ENCODE data around the gene SMIM7. TPM values are rescaled to one million over a fixed set of nuclear protein-coding genes. Genes with fewer than 3 reads are reported as not detected.

SMIM7 gene
- total RNA-seq, 1 experiment from 2014 or later: 77.6 TPM

DNA sequence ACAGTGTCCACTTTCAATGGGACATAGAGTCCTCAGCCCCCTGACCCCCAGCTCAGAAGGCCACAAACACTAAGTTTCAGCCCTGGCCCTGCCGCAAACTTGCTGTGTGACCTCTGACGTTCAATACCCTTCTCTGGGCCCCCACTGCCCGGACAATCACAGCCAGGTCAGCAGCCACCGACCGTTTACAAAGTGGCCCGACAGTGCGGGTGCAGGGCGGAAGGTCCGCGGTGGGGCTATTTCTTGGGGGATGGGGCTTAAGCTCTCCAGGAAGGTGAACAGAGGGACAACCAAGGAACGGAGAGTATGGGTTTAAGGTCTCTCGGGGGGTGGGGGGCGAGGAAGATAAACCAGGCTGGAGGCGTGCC, 496 bp downstream of the SMIM7 start:
- no peak overlapping the region for H2AK5ac ChIP-seq (ENCODE audit: insufficient read length, low read length)
- no peak overlapping the region for H2BK12ac ChIP-seq (ENCODE audit: insufficient read length, low read depth, low read length)
- H4K20me1 ChIP-seq (ENCODE audit: control insufficient read depth, insufficient read depth, insufficient read length): no peaks in the 10 kb centered on the region
- peak overlapping the region; percentile 92 for H3K4me2 ChIP-seq (ENCODE audit: insufficient read depth, insufficient read length, low read length)
- no peak overlapping the region for H3K23ac ChIP-seq (ENCODE audit: insufficient read length, low read depth, low read length)
- H4K5ac ChIP-seq (ENCODE audit: insufficient read length, low read depth, low read length): no peak overlapping the region
- no peak for DNase-seq
- H3K4ac ChIP-seq (ENCODE audit: low read depth, low read length): no peak overlapping the region
- H3K23me2 ChIP-seq (ENCODE audit: insufficient read length, low read depth, low read length, poor library complexity, severe bottlenecking): peaks cover 5% of the 10 kb centered on the region
- no peaks in the 10 kb centered on the region for H3K27me3 ChIP-seq (ENCODE audit: insufficient read depth, low read length)
- no peak overlapping the region for H2BK20ac ChIP-seq (ENCODE audit: low read depth, low read length, poor library complexity, severe bottlenecking)
- no peak overlapping the region for H3K18ac ChIP-seq (ENCODE audit: insufficient read length, low read depth, low read length)
- no peak overlapping the region for H2AFZ ChIP-seq (ENCODE audit: low read length)
- peak overlapping the region; percentile 36; the same call in 1 of the 2 replicates for H3K14ac ChIP-seq (ENCODE audit: insufficient read depth, low read length)
- Mint-ChIP-seq H3K4me3 (peak overlapping the region; percentile 98 to 99), H3K4me1 (peaks cover 10 to 14% of the 10 kb centered on the region in 2 experiments), H3K27me3 (ENCODE audit: low read depth) (peaks cover 12% of the 10 kb centered on the region), H3K36me3 (ENCODE audit: insufficient read depth in 1 of 3, low read depth in 3 of 3) (peaks cover 25 to 42% (median 38%) of the 10 kb centered on the region in 3 experiments), H3K9me3 (no peaks in the 10 kb centered on the region), H3K27ac (peak overlapping the region in 2 of 3 experiments; percentile 99 to 100; a peak in 4 of 7 replicates)
- H2BK15ac ChIP-seq (ENCODE audit: low read depth, low read length): no peak overlapping the region
- no peak overlapping the region for H2BK120ac ChIP-seq (ENCODE audit: low read depth, low read length, poor library complexity, severe bottlenecking)
- no peak overlapping the region for H3K27ac ChIP-seq (ENCODE audit: insufficient read length, low read depth, low read length)
- H4K8ac ChIP-seq (replicated peaks; ENCODE audit: insufficient read length, low read depth, low read length): no peak overlapping the region
- no peak for TF ChIP-seq CTCF (conservative IDR thresholded peaks at IDR 0.05)
- no peaks in the 10 kb centered on the region for H3K4me1 ChIP-seq (ENCODE audit: insufficient read depth, low read length)
- H2BK5ac ChIP-seq (ENCODE audit: insufficient read length, low read length): no peak overlapping the region
- H4K91ac ChIP-seq (ENCODE audit: insufficient read length, low read depth, low read length): no peak overlapping the region
- H3K9me3 ChIP-seq (ENCODE audit: control insufficient read depth, low read depth, low read length): no peaks in the 10 kb centered on the region
- H3T11ph ChIP-seq (ENCODE audit: low read length): no peak overlapping the region
- peaks cover 10% of the 10 kb centered on the region; the same call in 1 of the 2 replicates for H3K79me2 ChIP-seq (ENCODE audit: insufficient read depth, low read length)
- no peak overlapping the region for H3K56ac ChIP-seq (ENCODE audit: insufficient read length, low read depth, low read length)
- no CpG with 5 or more reads among the region's 14 CpGs for WGBS (ENCODE audit: extremely low coverage, insufficient read length, low lambda C conversion rate)
- peak overlapping the region; percentile 71 for H3K9ac ChIP-seq (ENCODE audit: extremely low read depth, insufficient read length, low read length)
- H3K79me1 ChIP-seq (ENCODE audit: insufficient read depth, low read depth, low read length, poor library complexity, severe bottlenecking): peaks cover 10% of the 10 kb centered on the region

Measured in H9 (cell line).